ENCODE results near the gene PTPRU.

DNA sequence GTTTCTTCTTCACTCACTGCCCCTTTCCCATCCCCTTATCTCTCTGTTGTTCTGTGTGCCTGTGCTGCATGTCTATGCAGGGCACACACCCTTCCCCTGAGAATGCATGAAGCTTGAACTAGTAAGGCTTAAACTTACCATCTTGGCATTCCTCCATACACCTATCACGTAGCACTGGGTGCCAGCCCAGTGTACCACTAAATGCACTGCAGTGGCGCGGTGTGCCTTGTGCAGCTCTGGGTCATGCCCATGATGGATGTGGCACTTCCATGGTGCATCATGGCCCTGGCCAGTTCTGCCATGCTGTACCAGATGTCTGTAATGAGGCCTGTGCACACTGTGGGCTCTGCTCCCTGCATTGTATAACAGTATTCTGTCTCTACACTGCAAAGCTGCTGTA is 10.7 kb downstream of the PTPRU start:
- TF ChIP-seq POLR2AphosphoS5 (IDR thresholded peaks at IDR 0.05) (no peak), EP300 (IDR thresholded peaks at IDR 0.05; ENCODE audit: low read depth) (no peak)
- TF ChIP-seq, protein P1, sequence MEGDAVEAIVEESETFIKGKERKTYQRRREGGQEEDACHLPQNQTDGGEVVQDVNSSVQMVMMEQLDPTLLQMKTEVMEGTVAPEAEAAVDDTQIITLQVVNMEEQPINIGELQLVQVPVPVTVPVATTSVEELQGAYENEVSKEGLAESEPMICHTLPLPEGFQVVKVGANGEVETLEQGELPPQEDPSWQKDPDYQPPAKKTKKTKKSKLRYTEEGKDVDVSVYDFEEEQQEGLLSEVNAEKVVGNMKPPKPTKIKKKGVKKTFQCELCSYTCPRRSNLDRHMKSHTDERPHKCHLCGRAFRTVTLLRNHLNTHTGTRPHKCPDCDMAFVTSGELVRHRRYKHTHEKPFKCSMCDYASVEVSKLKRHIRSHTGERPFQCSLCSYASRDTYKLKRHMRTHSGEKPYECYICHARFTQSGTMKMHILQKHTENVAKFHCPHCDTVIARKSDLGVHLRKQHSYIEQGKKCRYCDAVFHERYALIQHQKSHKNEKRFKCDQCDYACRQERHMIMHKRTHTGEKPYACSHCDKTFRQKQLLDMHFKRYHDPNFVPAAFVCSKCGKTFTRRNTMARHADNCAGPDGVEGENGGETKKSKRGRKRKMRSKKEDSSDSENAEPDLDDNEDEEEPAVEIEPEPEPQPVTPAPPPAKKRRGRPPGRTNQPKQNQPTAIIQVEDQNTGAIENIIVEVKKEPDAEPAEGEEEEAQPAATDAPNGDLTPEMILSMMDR (IDR thresholded peaks at IDR 0.05), result no peak

Measured in transverse colon (tissue), 4 donors.